GM10847 (cell line): ENCODE results near the gene IQUB.

Experiments used
- POLR2A ChIP-seq: IDR thresholded peaks from 2 replicates; pipeline ENCODE4 v1.6.1; 2011; ENCODE audit not compliant: insufficient read length; ENCODE audit errors: extremely low read depth

Gene IQUB

GRCh38 chr7:123455965-123456470 is 78.4 kb downstream of the IQUB start:
- no peak for TF ChIP-seq POLR2A

GRCh38 chr7:123440101-123440548 is 94.3 kb downstream of the IQUB start:
- TF ChIP-seq POLR2A, result no peak

GRCh38 chr7:123439191-123439590 is 95.2 kb downstream of the IQUB start:
- no peak for TF ChIP-seq POLR2A

- no peak for TF ChIP-seq POLR2A
Measured at GRCh38 chr7:123437447-123437995, 96.9 kb downstream of the IQUB start.

- no peak for TF ChIP-seq POLR2A
Measured at GRCh38 chr7:123435080-123435700, 99.2 kb downstream of the IQUB start.

GRCh38 chr7:123433665-123434064 is 100.7 kb downstream of the IQUB start:
- TF ChIP-seq POLR2A, result no peak

- TF ChIP-seq POLR2A, result no peak
Measured at GRCh38 chr7:123432601-123433000, 101.8 kb downstream of the IQUB start.

- no peak for TF ChIP-seq POLR2A
Measured at GRCh38 chr7:123431075-123431614, 103.2 kb downstream of the IQUB start.

- no peak for TF ChIP-seq POLR2A
Measured at GRCh38 chr7:123425246-123425645, 109.1 kb downstream of the IQUB start.

GRCh38 chr7:123424463-123424862 is 109.9 kb downstream of the IQUB start:
- no peak for TF ChIP-seq POLR2A

GRCh38 chr7:123423622-123424021 is 110.8 kb downstream of the IQUB start:
- no peak for TF ChIP-seq POLR2A

- TF ChIP-seq POLR2A, result no peak
Measured at GRCh38 chr7:123417580-123417979, 116.8 kb downstream of the IQUB start.

- TF ChIP-seq POLR2A, result no peak
Measured at GRCh38 chr7:123415625-123416024, 118.8 kb downstream of the IQUB start.

GRCh38 chr7:123410273-123410904 is 124.0 kb downstream of the IQUB start:
- no peak for TF ChIP-seq POLR2A
